ENCODE measurements around the gene C3orf80.

The C3orf80 gene

GRCh38 chr3:160210799-160211221 lies 14.4 kb upstream of the C3orf80 start:
- H3K79me2 ChIP-seq (ENCODE audit: insufficient read depth, low read length): no peaks in the 10 kb centered on the region
- ATAC-seq (ENCODE audit: insufficient read depth, low read depth) (no peak), DNase-seq (no peak)
- H3K9me3 ChIP-seq (ENCODE audit: insufficient read depth, low read length, severe bottlenecking): no peaks in the 10 kb centered on the region
- no peaks in the 10 kb centered on the region for H3K36me3 ChIP-seq (ENCODE audit: insufficient read depth, low read length)
- H3K4me2 ChIP-seq (ENCODE audit: insufficient read depth, low read length): no peak overlapping the region
- no peaks in the 10 kb centered on the region for H3K4me1 ChIP-seq (ENCODE audit: insufficient read depth, low read length)
- no peaks in the 10 kb centered on the region for H4K20me1 ChIP-seq (ENCODE audit: insufficient read depth, low read length)
- peaks cover 5% of the 10 kb centered on the region for H3K27me3 ChIP-seq (ENCODE audit: insufficient read depth, low read length, poor library complexity)
- no peak overlapping the region for H2AFZ ChIP-seq (ENCODE audit: low read depth, low read length)
- TF ChIP-seq EZH2 (IDR thresholded peaks at IDR 0.05; ENCODE audit: borderline replicate concordance, low read depth, low read length, severe bottlenecking): no peak
- TF ChIP-seq CTCF (IDR thresholded peaks at IDR 0.05; ENCODE audit: borderline replicate concordance, extremely low read depth, low read length, poor library complexity, severe bottlenecking): no peak
- no peak overlapping the region for H3K4me3 ChIP-seq (ENCODE audit: low read depth in 1 of 2, low read length in 2 of 2)
- H3K9ac ChIP-seq (ENCODE audit: low read depth, low read length): no peak overlapping the region
- no peak overlapping the region for H3K27ac ChIP-seq (ENCODE audit: low read length)

- Histone ChIP-seq H3K9ac (ENCODE audit: low read depth, low read length) (no peak overlapping the region), H3K79me2 (ENCODE audit: insufficient read depth, low read length) (no peaks in the 10 kb centered on the region), H3K36me3 (ENCODE audit: insufficient read depth, low read length) (no peaks in the 10 kb centered on the region), H3K9me3 (ENCODE audit: insufficient read depth, low read length, severe bottlenecking) (no peaks in the 10 kb centered on the region), H3K4me1 (ENCODE audit: insufficient read depth, low read length) (no peaks in the 10 kb centered on the region), H3K4me2 (ENCODE audit: insufficient read depth, low read length) (no peak overlapping the region), H3K27ac (ENCODE audit: low read length) (no peak overlapping the region), H4K20me1 (ENCODE audit: insufficient read depth, low read length) (no peaks in the 10 kb centered on the region), H2AFZ (ENCODE audit: low read depth, low read length) (no peak overlapping the region), H3K27me3 (ENCODE audit: insufficient read depth, low read length, poor library complexity) (peaks cover 5% of the 10 kb centered on the region), H3K4me3 (ENCODE audit: low read depth in 1 of 2, low read length in 2 of 2) (no peak overlapping the region)
- DNase-seq (no peak), ATAC-seq (ENCODE audit: insufficient read depth, low read depth) (no peak)
- TF ChIP-seq EZH2 (IDR thresholded peaks at IDR 0.05; ENCODE audit: borderline replicate concordance, low read depth, low read length, severe bottlenecking): no peak
- no peak for TF ChIP-seq CTCF (IDR thresholded peaks at IDR 0.05; ENCODE audit: borderline replicate concordance, extremely low read depth, low read length, poor library complexity, severe bottlenecking)
These were observed 12.0 kb upstream of the C3orf80 start for GRCh38 chr3:160213191-160213590.

- H2AFZ ChIP-seq (ENCODE audit: low read depth, low read length): no peak overlapping the region
- peaks cover 19% of the 10 kb centered on the region for H3K27me3 ChIP-seq (ENCODE audit: insufficient read depth, low read length, poor library complexity)
- no peak overlapping the region for H3K4me2 ChIP-seq (ENCODE audit: insufficient read depth, low read length)
- no peaks in the 10 kb centered on the region for H3K9me3 ChIP-seq (ENCODE audit: insufficient read depth, low read length, severe bottlenecking)
- no peaks in the 10 kb centered on the region for H3K36me3 ChIP-seq (ENCODE audit: insufficient read depth, low read length)
- DNase-seq (no peak), ATAC-seq (ENCODE audit: insufficient read depth, low read depth) (no peak)
- H3K79me2 ChIP-seq (ENCODE audit: insufficient read depth, low read length): no peaks in the 10 kb centered on the region
- no peaks in the 10 kb centered on the region for H3K4me1 ChIP-seq (ENCODE audit: insufficient read depth, low read length)
- TF ChIP-seq CTCF (IDR thresholded peaks at IDR 0.05; ENCODE audit: borderline replicate concordance, extremely low read depth, low read length, poor library complexity, severe bottlenecking): no peak
- TF ChIP-seq EZH2 (IDR thresholded peaks at IDR 0.05; ENCODE audit: borderline replicate concordance, low read depth, low read length, severe bottlenecking): no peak
- no peak overlapping the region for H3K27ac ChIP-seq (ENCODE audit: low read length)
- H4K20me1 ChIP-seq (ENCODE audit: insufficient read depth, low read length): no peaks in the 10 kb centered on the region
- H3K9ac ChIP-seq (ENCODE audit: low read depth, low read length): no peak overlapping the region
- no peak overlapping the region for H3K4me3 ChIP-seq (ENCODE audit: low read depth in 1 of 2, low read length in 2 of 2)
These were observed 7.5 kb upstream of the C3orf80 start for GRCh38 chr3:160217675-160218074.

- no peaks in the 10 kb centered on the region for H4K20me1 ChIP-seq (ENCODE audit: insufficient read depth, low read length)
These were observed 7.1 kb upstream of the C3orf80 start for GRCh38 chr3:160218136-160218535.

More at GRCh38 chr3:160218136-160218535, 7.1 kb upstream of the C3orf80 start:
- Histone ChIP-seq H2AFZ (ENCODE audit: low read depth, low read length) (no peak overlapping the region), H3K79me2 (ENCODE audit: insufficient read depth, low read length) (no peaks in the 10 kb centered on the region), H3K27ac (ENCODE audit: low read length) (no peak overlapping the region), H3K4me1 (ENCODE audit: insufficient read depth, low read length) (no peaks in the 10 kb centered on the region), H3K4me2 (ENCODE audit: insufficient read depth, low read length) (no peak overlapping the region), H3K9ac (ENCODE audit: low read depth, low read length) (no peak overlapping the region), H3K4me3 (ENCODE audit: low read depth in 1 of 2, low read length in 2 of 2) (no peak overlapping the region), H3K27me3 (ENCODE audit: insufficient read depth, low read length, poor library complexity) (peaks cover 19% of the 10 kb centered on the region), H3K9me3 (ENCODE audit: insufficient read depth, low read length, severe bottlenecking) (no peaks in the 10 kb centered on the region), H3K36me3 (ENCODE audit: insufficient read depth, low read length) (no peaks in the 10 kb centered on the region)
- TF ChIP-seq CTCF (IDR thresholded peaks at IDR 0.05; ENCODE audit: borderline replicate concordance, extremely low read depth, low read length, poor library complexity, severe bottlenecking) (no peak), EZH2 (IDR thresholded peaks at IDR 0.05; ENCODE audit: borderline replicate concordance, low read depth, low read length, severe bottlenecking) (no peak)
- DNase-seq (no peak), ATAC-seq (ENCODE audit: insufficient read depth, low read depth) (peak; percentile 45; the same call in 1 of the 3 replicates)
